Daoy (cell line): ENCODE data around the gene HYAL3. TPM values are rescaled to one million over a fixed set of nuclear protein-coding genes. Genes with fewer than 3 reads are reported as not detected.
"Not testable (repeated sequence)": the region's sequence is repeated elsewhere in the genome, so short reads cannot be mapped to it uniquely, and the experiment has no call there.

Source experiments
- DNase-seq: peaks from one replicate; pipeline ENCODE4 v3.0.0-alpha.2; 2015; ENCODE audit warnings: low read depth
- total RNA-seq: library from RNA; depleted of rRNA; stranded (reverse); fragments of >200 nt; shearing (Covaris generic); gene quantifications from 2 replicates; pipeline ENCODE4 v1.2.3, GENCODE V29; 2014; rRNA removed

HYAL3 gene
- total RNA-seq, 1 experiment from 2014 or later: 3.7 TPM

DNA sequence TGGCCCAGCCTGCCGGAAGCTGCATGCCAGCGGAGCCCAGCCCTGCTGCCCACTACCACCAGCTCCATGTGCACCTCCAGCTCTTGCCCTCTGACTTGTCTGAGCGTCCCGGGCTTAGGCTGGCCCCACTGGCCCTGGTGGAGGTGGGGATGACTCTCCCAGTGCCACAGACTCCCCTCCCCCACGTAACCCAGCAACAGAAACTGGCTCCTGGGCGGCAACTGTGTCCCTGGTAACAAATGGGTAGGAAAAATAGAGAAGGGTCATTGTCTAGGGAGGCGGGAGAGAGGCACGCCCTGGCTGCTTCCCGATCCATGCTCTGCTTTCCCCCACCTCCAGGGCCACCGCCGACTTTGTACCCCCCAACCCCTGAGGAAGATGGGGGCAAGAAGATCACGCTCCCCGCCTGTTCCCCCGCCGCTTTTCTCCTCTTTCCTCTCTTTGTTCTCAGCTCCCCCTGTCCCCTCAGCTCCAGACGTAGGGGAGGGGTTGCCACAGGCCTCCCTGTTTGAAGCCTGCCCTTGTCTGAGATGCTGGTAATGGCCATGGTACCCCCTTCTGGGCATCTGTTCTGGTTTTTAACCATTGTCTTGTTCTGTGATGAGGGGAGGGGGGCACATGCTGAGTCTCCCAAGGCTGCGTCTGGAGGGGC, 41.0 kb downstream of the HYAL3 start:
- DNase-seq: no peak

- DNase-seq: peak; percentile 32
These were observed 42.0 kb downstream of the HYAL3 start for GRCh38 chr3:50256978-50257890.

GRCh38 chr3:50255251-50255615, 44.0 kb downstream of the HYAL3 start:
- no peak for DNase-seq

DNA sequence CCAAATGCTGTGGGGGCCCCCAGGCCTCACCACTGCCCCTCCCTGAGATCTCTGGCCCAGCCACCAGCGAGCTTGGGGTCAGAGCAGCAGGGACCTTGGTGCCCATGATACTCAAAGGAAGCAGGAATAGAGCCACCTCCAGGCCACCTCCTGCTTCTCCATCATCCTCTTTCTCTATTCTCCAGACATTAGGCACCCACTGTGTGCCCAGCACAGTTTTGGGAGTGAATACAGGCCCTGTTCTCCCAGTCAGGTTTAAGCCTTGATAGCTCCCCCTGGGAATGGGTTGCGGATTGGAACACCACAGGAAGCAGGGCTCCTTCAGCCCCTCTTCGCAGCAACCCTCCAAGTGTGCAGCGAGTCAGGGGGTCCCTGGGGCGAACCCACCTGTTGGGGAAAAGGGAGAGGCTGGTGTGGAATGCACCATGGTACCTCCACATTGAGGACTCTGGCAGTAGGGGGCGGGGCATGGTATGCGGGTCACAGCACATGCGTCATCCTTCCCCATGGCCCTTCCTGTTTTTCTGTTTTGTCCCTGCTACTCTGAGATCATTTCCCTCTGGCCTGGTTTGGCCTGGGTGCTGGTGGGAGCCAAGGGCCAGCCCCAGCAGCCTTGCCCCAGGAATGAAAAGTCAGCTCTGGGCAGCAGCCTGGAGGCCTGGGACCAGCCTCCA, 44.5 kb downstream of the HYAL3 start:
- DNase-seq: peak; percentile 26

- peak; percentile 84 for DNase-seq
These were observed 48.0 kb downstream of the HYAL3 start for GRCh38 chr3:50251220-50251619.

GRCh38 chr3:50250514-50250913, 48.7 kb downstream of the HYAL3 start:
- DNase-seq: no peak

- no peak for DNase-seq
These were observed 49.7 kb downstream of the HYAL3 start for GRCh38 chr3:50249457-50249856.

- peak; percentile 77 for DNase-seq
These were observed 50.8 kb downstream of the HYAL3 start for GRCh38 chr3:50248387-50248786.

GRCh38 chr3:50246517-50246954, 52.7 kb downstream of the HYAL3 start:
- peak; percentile 97 for DNase-seq

DNA sequence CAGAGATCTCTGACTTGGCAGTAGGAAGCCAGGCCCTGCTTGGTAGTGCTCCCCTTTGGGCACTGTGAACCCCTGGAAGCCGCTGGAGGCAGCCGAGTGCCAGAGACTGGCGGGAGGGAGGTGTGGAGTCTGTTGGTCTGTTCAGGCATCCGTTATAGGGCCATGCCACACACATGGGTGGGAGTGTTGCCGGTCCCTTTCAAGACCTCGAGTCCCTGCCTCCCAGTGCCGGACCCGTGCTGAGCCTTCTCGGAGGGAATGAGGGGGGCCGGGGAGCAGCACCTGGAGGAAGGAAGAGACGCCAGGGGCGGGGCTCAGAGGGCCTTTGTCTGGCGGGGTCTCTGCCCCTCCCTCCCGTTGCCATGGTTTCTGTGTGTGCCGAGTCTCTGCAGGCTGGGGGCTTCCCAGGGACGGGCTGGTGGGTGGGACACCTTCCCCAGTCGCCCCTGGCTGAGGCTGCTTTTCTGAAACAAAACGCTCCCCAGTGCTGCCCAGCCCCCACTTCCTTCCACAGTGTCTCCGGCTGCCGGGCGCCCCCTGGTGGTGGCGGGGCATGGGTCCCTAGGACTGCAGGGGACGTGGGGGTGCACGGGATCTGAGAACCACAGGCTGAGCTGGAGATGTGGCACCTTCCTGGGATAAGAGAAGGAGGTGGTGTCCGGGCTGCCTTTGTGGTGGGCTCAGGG, 53.2 kb downstream of the HYAL3 start:
- peak; percentile 60 for DNase-seq

GRCh38 chr3:50245251-50245745, 53.9 kb downstream of the HYAL3 start:
- DNase-seq: no peak

- DNase-seq: not testable (repeated sequence)
These were observed 54.4 kb downstream of the HYAL3 start for GRCh38 chr3:50244813-50245212.

- DNase-seq: no peak
These were observed 55.7 kb downstream of the HYAL3 start for GRCh38 chr3:50243543-50243895.

- peak; percentile 82 for DNase-seq
These were observed 56.2 kb downstream of the HYAL3 start for GRCh38 chr3:50242851-50243542.

Other genes starting within 250 kb of the HYAL3 start
- 41.2 and 62.9 TPM in 2 replicates for gene RBM5, start 210.5 kb downstream of the HYAL3 start, total RNA-seq
- gene SEMA3F, start 144.1 kb downstream of the HYAL3 start, total RNA-seq: 0.51 and 1.4 TPM in 2 replicates
- gene GNAT1, start 107.8 kb downstream of the HYAL3 start, total RNA-seq: not detected in 2 replicates
- gene SLC38A3, start 94.1 kb downstream of the HYAL3 start, total RNA-seq: not detected in 2 replicates
- gene GNAI2, start 63.2 kb downstream of the HYAL3 start, total RNA-seq: 139 and 163 TPM in 2 replicates
- gene SEMA3B, start 30.3 kb downstream of the HYAL3 start, total RNA-seq: 2.6 and 5.0 TPM in 2 replicates
- gene LSMEM2, start 20.3 kb downstream of the HYAL3 start, total RNA-seq: 1.1 TPM in 1 of 2 replicates, not detected in the other
- gene IFRD2, start 7.0 kb downstream of the HYAL3 start, total RNA-seq: 83.4 and 96.4 TPM in 2 replicates
- 0.95 and 1.9 TPM in 2 replicates for gene NAA80, start within 50 bp of the HYAL3 start, total RNA-seq
- gene HYAL1, start 4.2 kb upstream of the HYAL3 start, total RNA-seq: 0.06 TPM in 1 of 2 replicates, not detected in the other
- 23.5 and 31.0 TPM in 2 replicates for gene HYAL2, start 23.3 kb upstream of the HYAL3 start, total RNA-seq
- gene TUSC2, start 28.8 kb upstream of the HYAL3 start, total RNA-seq: 44.3 and 51.3 TPM in 2 replicates
- 12.7 and 21.2 TPM in 2 replicates for gene RASSF1, start 41.4 kb upstream of the HYAL3 start, total RNA-seq
- 0.06 and 0.17 TPM in 2 replicates for gene ZMYND10, start 46.3 kb upstream of the HYAL3 start, total RNA-seq
- gene NPRL2, start 51.4 kb upstream of the HYAL3 start, total RNA-seq: 14.7 and 20.6 TPM in 2 replicates
- 25.3 and 28.3 TPM in 2 replicates for gene CYB561D2, start 51.5 kb upstream of the HYAL3 start, total RNA-seq
- gene TMEM115, start 60.1 kb upstream of the HYAL3 start, total RNA-seq: 26.6 and 33.9 TPM in 2 replicates
- gene CACNA2D2, start 204.2 kb upstream of the HYAL3 start, total RNA-seq: 0.03 TPM in 1 of 2 replicates, not detected in the other